NCI-H128 (cell line): ENCODE measurements around the gene CHST4.
"Not testable (repeated sequence)": the region's sequence is repeated elsewhere in the genome, so short reads cannot be mapped to it uniquely, and the experiment has no call there.

Experiments
- DNase-seq: peaks from one replicate; lab custom pipeline; 2025; ENCODE audit not compliant: unreplicated experiment; lab: John Stamatoyannopoulos, UW

Gene CHST4

DNA sequence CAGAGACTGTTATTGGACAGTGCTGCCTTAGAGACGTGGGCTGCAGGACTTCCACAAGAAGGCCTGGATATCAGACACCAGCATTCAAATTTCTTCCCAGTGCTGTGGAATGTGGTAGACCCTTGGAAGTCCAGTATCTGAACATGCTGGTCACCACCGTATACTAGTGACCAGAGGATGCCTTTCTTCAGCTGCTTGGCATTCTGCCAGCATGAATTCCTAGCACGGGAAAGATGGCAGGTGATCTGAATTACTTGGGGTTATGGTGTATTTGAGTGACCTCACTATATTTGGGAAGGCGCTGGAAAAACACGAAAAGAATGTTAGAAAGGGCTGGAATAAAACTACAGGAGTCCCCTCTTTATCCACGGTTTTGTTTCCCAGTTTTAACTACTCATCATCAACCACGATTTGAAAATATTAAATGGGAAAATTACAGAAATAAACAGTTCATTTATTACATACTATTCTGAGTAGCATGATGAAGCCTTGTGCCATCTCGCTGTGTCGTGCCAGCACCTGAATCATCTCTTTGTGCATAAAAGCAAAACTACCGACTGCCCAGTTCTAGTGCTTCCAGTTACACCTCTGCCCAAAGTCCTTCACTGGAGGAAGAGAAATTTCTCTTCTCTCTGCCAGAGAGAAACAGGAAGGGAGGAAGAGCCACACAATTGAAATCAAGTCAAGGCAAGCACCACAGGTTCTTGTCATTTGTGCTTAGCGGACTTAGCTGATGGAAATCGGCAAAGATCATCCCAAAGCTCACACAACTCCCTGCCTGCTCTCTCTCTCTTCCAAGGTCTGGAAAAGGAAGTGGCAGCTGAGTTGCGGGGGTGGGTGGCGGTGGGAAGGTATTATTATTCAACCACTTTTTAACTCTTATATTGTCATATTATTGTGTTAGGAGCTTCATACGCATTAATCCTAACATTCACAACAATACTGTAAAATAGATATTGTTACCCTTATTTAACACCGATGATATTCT is 1.4 kb upstream of the CHST4 start:
- DNase-seq, result no peak

DNA sequence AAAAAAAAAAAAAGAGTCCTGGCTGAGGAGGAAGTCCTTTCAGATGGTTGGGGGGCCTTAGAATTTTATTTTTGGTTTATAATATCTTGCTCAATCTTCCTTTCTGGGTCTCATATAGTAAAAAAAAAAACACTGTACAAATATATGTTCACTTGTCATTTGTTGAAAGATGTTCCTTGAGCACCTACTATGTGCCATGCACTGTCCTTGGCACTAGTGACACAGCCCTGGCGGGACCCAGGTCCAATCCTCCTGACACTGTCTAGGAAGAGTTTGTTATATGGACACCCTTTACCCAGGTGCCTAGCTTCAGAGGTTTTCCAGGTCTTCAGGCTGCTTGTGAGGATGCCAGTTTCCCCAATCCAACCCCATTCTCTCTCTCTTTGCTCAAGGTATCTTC is 2.0 kb downstream of the CHST4 start:
- DNase-seq, result no peak

GRCh38 chr16:71528863-71529262 is 2.6 kb downstream of the CHST4 start:
- DNase-seq, result no peak

DNA sequence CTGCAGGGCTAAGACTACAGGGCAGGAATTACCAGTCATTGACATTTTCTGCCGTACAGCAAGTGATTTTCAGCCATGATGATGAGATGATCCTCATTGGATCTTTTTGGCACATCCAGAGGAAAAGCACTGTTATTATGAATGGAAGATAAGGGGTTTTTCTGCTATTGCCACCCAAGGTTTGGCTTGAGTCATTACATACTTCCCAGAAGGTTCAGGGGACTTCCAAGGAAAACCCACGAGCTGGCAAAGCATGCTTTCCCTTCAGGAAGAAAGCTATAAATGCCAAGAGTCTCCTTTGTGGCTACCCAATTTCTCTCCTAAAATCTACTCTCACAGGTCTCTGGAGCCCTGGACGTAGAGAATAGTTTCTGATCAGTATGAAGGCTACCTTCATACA is 6.1 kb downstream of the CHST4 start:
- no peak for DNase-seq

GRCh38 chr16:71536752-71537499 is 10.7 kb downstream of the CHST4 start:
- no peak for DNase-seq

- DNase-seq, result peak; percentile 6
Measured at GRCh38 chr16:71537643-71538042, 11.4 kb downstream of the CHST4 start.

- no peak for DNase-seq
Measured at GRCh38 chr16:71542377-71542776, 16.2 kb downstream of the CHST4 start.

GRCh38 chr16:71547168-71547567 is 20.9 kb downstream of the CHST4 start:
- DNase-seq, result no peak

- no peak for DNase-seq
Measured at GRCh38 chr16:71552698-71553503, 26.7 kb downstream of the CHST4 start.

DNA sequence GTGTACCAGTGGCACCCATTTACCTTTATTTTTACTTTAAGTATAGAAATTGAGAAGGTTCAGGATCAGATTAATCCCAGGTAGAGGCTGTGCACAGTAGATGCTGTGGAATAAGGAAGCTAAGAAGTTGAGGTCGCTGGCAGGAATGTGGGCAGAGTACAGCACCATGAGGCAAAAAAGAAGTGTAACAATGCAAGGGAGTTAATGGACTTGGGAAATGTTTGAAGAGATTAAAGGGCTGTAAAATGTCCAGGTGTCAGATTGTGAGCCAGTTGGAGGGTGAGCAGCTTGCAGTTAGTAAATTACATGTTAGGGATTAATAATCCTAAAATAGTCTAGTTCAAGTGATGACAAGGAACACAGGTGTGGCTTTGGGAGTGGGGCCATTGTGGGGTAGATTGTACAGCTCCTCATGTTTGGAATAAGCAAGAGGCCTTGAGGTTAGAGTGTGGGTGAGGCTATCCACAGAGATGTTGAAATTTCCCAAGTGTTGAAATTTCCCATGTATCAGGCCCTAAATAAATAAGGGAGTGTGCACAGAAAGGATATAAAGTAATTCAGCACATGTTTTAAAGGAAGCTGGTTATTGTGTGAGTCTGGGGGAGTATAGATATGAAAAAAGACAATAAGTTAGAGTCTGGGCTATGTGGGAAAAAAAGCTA is 29.1 kb downstream of the CHST4 start:
- DNase-seq, result no peak

- DNase-seq, result no peak
Measured at GRCh38 chr16:71557299-71557698, 31.1 kb downstream of the CHST4 start.

- DNase-seq, result no peak
Measured at GRCh38 chr16:71557954-71558582, 31.8 kb downstream of the CHST4 start.

DNA sequence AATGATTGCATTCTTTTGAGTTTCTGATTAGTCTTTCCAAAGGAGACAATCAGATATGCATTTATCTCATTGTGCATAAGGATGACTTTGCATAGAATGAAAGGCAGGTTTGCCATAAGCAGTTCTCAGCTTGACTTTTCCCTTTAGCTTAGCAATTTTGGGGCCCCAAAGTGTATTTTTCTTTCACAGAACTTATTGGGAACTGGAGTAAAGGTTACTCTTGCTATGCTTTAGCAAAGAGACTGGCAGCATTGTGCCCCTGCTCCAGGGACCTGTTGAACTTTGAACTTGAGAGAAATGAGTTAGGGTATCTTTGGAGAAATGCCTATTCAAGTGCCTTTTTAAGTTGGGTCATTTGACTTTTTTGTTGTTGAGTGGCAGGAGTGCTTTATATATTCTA is 33.6 kb downstream of the CHST4 start:
- no peak for DNase-seq

DNA sequence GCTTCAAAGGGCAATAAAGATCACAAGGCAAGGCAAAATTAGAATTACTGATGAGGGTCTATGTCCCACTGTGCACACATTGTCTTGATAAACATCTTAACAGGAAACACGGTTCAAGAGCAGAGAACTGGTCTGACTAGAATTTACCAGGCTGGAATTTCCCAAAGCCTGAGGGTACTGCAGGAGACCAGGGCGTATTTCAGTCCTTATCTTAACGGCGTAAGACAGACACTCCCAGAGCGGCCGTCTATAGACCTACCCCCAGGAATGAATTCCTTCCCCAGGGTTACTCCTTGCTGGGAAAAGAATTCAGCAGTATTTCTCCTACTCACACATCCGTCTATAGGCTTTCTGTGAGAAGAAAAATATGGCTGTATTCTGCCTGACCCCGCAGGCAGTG is 35.7 kb downstream of the CHST4 start:
- DNase-seq, result not testable (repeated sequence)

DNA sequence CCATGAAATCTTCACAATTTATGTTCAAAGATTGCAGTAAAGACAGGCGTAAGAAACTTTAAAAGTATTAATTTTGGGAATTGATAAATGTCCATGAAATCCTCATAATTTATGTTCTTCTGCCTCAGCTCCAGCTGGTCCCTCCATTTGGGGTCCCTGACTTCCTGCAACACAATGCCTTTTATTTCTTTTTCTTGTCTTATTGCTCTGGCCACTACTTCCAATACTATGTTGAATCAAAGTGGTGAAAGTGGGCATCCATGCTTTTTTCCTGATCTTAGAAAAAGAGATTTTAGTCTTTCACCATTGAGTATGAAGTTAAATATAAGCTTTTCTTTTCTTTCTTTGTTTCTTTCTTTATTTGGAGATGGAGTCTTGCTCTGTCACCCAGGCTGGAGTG is 36.3 kb downstream of the CHST4 start:
- no peak for DNase-seq

GRCh38 chr16:71564335-71564967 is 38.2 kb downstream of the CHST4 start:
- no peak for DNase-seq

DNA sequence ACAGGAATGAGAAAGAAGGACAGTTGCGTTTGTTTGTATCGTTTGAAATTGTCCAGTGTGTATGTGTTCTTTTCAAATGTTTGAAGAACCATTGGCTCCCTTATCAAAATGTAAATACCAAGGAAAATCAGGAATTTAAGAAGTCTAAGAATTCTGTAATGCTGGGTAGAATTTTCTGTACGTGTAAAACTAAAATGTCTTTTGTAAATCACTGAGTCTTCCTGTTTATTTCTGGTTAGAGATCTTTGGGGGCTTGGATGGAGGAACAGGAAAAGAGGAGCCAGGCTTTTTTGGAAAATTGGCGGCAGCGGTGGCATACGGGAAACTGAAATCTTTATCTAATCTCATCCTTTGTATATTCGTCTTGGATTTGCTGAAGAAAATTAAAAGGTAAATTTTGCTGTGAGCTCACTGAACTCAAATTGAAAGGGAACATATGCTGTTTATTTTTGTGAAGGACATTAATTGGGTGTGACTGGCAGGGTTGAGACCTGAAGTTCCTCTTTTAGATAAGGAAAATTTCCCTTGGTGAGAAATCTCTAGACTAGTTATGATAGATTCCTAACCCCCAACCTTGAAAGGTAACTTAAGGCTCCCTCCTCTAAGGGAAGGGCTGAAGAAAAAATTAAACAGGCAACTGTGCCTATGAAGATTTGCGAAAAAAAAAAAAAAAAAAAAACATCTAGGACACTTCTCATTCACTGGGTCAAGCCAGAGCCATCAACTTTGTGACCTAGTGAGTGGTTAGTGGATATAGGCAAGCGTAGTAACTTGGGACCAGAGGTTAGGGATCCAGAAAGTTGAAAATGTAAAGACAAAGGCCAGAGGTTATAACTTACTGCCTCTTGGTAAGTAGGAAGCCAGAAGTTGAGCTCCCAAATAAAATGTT is 39.8 kb downstream of the CHST4 start:
- no peak for DNase-seq

DNA sequence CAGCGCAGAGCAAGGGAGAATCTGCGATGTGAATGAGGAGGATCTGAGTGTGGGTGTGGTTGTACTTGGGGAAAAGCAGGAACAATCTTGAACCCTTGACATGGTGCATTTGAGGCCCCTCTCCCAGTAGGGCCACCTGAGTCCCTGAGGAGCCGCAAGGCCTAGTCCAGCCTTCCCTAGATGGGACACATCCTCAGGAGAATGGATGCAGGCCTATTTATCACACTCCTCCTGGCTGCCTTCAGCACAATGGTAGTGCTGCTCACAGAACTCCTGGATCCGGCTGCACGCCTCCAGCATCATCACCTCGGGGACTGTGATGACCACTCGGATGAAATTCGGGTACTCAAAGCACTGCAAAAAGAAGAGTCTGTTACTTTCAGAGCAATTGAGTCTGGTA is 41.7 kb downstream of the CHST4 start:
- DNase-seq, result no peak

GRCh38 chr16:71568551-71568950 is 42.3 kb downstream of the CHST4 start:
- DNase-seq, result no peak
